Mammary epithelial cell (primary cell): ENCODE measurements around the gene EIF4EBP3.

Experiments used
- CTCF ChIP-seq, 2 donors: IDR thresholded peaks in 1 of 2; conservative IDR thresholded peaks in 1 of 2; 2 replicates each; pipeline ENCODE4 v1.5.1; 2011 to 2012; ENCODE audit warnings: inconsistent platforms in 2 of 2, low read length in 2 of 2, mild to moderate bottlenecking in 2 of 2, control low read depth in 1 of 2, low read depth in 1 of 2; ENCODE audit not compliant: insufficient read depth in 1 of 2; ENCODE audit errors: extremely low read depth in 1 of 2
- EZH2 ChIP-seq: IDR thresholded peaks from 2 replicates; pipeline ENCODE4 v1.6.1; 2012; ENCODE audit warnings: low read length, inconsistent platforms, borderline replicate concordance

- TF ChIP-seq EZH2 (no peak), CTCF (conservative IDR thresholded peaks at IDR 0.05 in 1 of 2, IDR thresholded peaks at IDR 0.05 in 1 of 2; ENCODE audit: extremely low read depth in 1 of 2, insufficient read depth in 1 of 2, low read depth in 1 of 2, low read length in 2 of 2) (no peak)
These were observed 1.3 kb downstream of the EIF4EBP3 start for GRCh38 chr5:140548791-140549190.
